NT2/D1 (cell line): ENCODE results near the gene MAGI1.

Experiments used
- SUZ12 ChIP-seq: IDR thresholded peaks from 2 replicates; pipeline ENCODE4 v1.6.1; 2011; ENCODE audit not compliant: insufficient read length, insufficient read depth; ENCODE audit errors: extremely low read depth
- YY1 ChIP-seq: IDR thresholded peaks from 2 replicates; pipeline ENCODE4 v1.6.1; 2011; ENCODE audit not compliant: insufficient read length, insufficient read depth

DNA sequence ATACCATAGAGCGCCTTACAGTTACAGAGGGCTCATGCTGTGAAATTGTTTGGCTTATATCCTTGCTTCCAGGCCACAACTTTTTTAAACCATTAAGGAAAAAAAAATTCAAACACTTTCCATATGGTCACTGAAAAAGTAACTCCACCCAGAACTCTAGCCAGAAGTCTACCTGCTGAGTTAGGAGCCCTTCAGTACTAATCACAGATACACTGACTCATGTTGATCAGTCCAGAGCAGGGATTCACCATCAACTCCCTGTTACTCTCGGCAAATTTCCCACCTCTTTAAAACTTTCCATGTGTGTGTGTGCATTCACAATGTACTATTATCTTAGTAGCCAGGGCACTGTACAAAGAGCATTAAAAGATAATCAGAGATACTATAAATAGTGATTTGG, 372.8 kb downstream of the MAGI1 start:
- TF ChIP-seq SUZ12 (no peak), YY1 (no peak)
